Brain pericyte (primary cell): Measurements from ENCODE around the gene BRD9.
"Not testable (repeated sequence)": the region's sequence is repeated elsewhere in the genome, so short reads cannot be mapped to it uniquely, and the experiment has no call there.

Experiments used
- DNase-seq: peaks from one replicate; pipeline ENCODE4 v3.0.0-alpha.2; 2012; ENCODE audit warnings: low read depth, low spot score

The BRD9 gene

GRCh38 chr5:892394-893136 is at the start of gene BRD9, which contains the start of gene TRIP13:
TSS of gene BRD9 (minus strand) at chr5:892801. CDS start at chr5:892657, 144 bp downstream.
TSS of gene TRIP13 (plus strand) at chr5:892884. CDS start at chr5:892999, 115 bp downstream.
- DNase-seq = no peak

- not testable (repeated sequence) for DNase-seq
Observed at GRCh38 chr5:940741-941140, 48.1 kb upstream of the BRD9 start.

- no peak for DNase-seq
Observed at GRCh38 chr5:939368-939767, 46.8 kb upstream of the BRD9 start.

GRCh38 chr5:937151-937924 is 44.7 kb upstream of the BRD9 start:
- DNase-seq = no peak

- DNase-seq = no peak
Observed at GRCh38 chr5:936149-937144, 43.8 kb upstream of the BRD9 start.

- DNase-seq = no peak
Observed at GRCh38 chr5:935510-936084, 43.0 kb upstream of the BRD9 start.

GRCh38 chr5:934381-934967 is 41.9 kb upstream of the BRD9 start:
- DNase-seq = not testable (repeated sequence)

- DNase-seq = not testable (repeated sequence)
Observed at GRCh38 chr5:933951-934350, 41.4 kb upstream of the BRD9 start.

- no peak for DNase-seq
Observed at GRCh38 chr5:933251-933861, 40.8 kb upstream of the BRD9 start.

GRCh38 chr5:932628-933250 is 40.1 kb upstream of the BRD9 start:
- DNase-seq = no peak

- no peak for DNase-seq
Observed at GRCh38 chr5:932151-932627, 39.6 kb upstream of the BRD9 start.

- DNase-seq = no peak
Observed at GRCh38 chr5:931570-932145, 39.1 kb upstream of the BRD9 start.

GRCh38 chr5:930866-931265 is 38.3 kb upstream of the BRD9 start:
- no peak for DNase-seq

- DNase-seq = no peak
Observed at GRCh38 chr5:929596-929995, 37.0 kb upstream of the BRD9 start.

GRCh38 chr5:929182-929581 is 36.6 kb upstream of the BRD9 start:
- not testable (repeated sequence) for DNase-seq

- no peak for DNase-seq
Observed at GRCh38 chr5:927172-928015, 34.8 kb upstream of the BRD9 start.

- DNase-seq = no peak
Observed at GRCh38 chr5:926417-927171, 34.0 kb upstream of the BRD9 start.
